ENCODE measurements around the gene VPS13A. TPM values are rescaled to one million over a fixed set of nuclear protein-coding genes. Genes with fewer than 3 reads are reported as not detected.
A peak's percentile ranks its signal among the peaks of the same experiment; 100 is the strongest.
"Not testable (repeated sequence)": the region's sequence is repeated elsewhere in the genome, so short reads cannot be mapped to it uniquely, and the experiment has no call there.

Gene VPS13A
- total RNA-seq, 1 experiment from 2014 or later: 31.5 TPM

GRCh38 chr9:77257275-77257674 lies 79.9 kb downstream of the VPS13A start:
- CTCF ChIA-PET: interaction anchor here (0.6 kb wide), 1 partner anchor 89 kb away, joined by 3 read pairs; no protein-coding TSS in a partner anchor
- H3K27ac Mint-ChIP-seq: no peak overlapping the region
- TF ChIP-seq, protein P1, sequence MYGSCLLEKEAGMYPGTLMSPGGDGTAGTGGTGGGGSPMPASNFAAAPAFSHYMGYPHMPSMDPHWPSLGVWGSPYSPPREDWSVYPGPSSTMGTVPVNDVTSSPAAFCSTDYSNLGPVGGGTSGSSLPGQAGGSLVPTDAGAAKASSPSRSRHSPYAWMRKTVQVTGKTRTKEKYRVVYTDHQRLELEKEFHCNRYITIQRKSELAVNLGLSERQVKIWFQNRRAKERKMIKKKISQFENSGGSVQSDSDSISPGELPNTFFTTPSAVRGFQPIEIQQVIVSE (CRISPR knock-in tag; IDR thresholded peaks at IDR 0.05; ENCODE audit: borderline replicate concordance): no peak
- TF ChIP-seq FOXJ3 (CRISPR knock-in tag; IDR thresholded peaks at IDR 0.05; ENCODE audit: borderline replicate concordance): no peak
- TF ChIP-seq ZNF121 (CRISPR knock-in tag; IDR thresholded peaks at IDR 0.05): peak; percentile 95
- ATAC-seq (no peak), DNase-seq (ENCODE audit: low spot score) (no peak)
- peaks cover 30% of the 10 kb centered on the region for H3K4me1 Mint-ChIP-seq
- no peak overlapping the region for H3K4me3 Mint-ChIP-seq
- no peaks in the 10 kb centered on the region for H3K27me3 Mint-ChIP-seq (ENCODE audit: low read depth)
- H3K9me3 Mint-ChIP-seq: no peaks in the 10 kb centered on the region
- POLR2A ChIA-PET: no interaction called here
- peaks cover 17% of the 10 kb centered on the region for H3K36me3 Mint-ChIP-seq

GRCh38 chr9:77261605-77262004 lies 84.3 kb downstream of the VPS13A start:
- Mint-ChIP-seq H3K36me3 (peaks cover 47% of the 10 kb centered on the region), H3K9me3 (peaks cover 30% of the 10 kb centered on the region), H3K4me1 (peaks cover 4% of the 10 kb centered on the region), H3K27me3 (ENCODE audit: low read depth) (no peaks in the 10 kb centered on the region), H3K27ac (no peak overlapping the region), H3K4me3 (no peak overlapping the region)
- ChIA-PET POLR2A (no interaction called here), CTCF (no interaction called here)
- no peak for TF ChIP-seq ARID4B (CRISPR knock-in tag; IDR thresholded peaks at IDR 0.05; ENCODE audit: borderline replicate concordance)
- TF ChIP-seq E2F1 (CRISPR knock-in tag; IDR thresholded peaks at IDR 0.05): no peak
- ATAC-seq (no peak), DNase-seq (ENCODE audit: low spot score) (no peak)

- Mint-ChIP-seq H3K4me1 (peaks cover 26% of the 10 kb centered on the region), H3K36me3 (peaks cover 38% of the 10 kb centered on the region), H3K9me3 (peaks cover 30% of the 10 kb centered on the region)
- POLR2A ChIA-PET; H3K4me3 Mint-ChIP-seq; DNase-seq (ENCODE audit: low spot score); H3K27ac Mint-ChIP-seq; H3K27me3 Mint-ChIP-seq (ENCODE audit: low read depth): not testable (repeated sequence)
- ATAC-seq: peak; percentile 60
- CTCF ChIA-PET: interaction anchor here (0.8 kb wide), 1 partner anchor 24 kb away, joined by 3 read pairs; no protein-coding TSS in a partner anchor
Observed at GRCh38 chr9:77267762-77268161, 90.4 kb downstream of the VPS13A start.

GRCh38 chr9:77271023-77271690 lies 93.8 kb downstream of the VPS13A start:
- Mint-ChIP-seq H3K4me1 (peaks cover 45% of the 10 kb centered on the region), H3K27ac (no peak overlapping the region), H3K9me3 (peaks cover 8% of the 10 kb centered on the region), H3K4me3 (no peak overlapping the region), H3K27me3 (ENCODE audit: low read depth) (no peaks in the 10 kb centered on the region), H3K36me3 (peaks cover 10% of the 10 kb centered on the region)
- CTCF ChIA-PET: no interaction called here
- DNase-seq (ENCODE audit: low spot score) (no peak), ATAC-seq (no peak)
- TF ChIP-seq E2F1 (CRISPR knock-in tag; IDR thresholded peaks at IDR 0.05) (no peak), TEAD4 (CRISPR knock-in tag; IDR thresholded peaks at IDR 0.05) (no peak), EMX1 (CRISPR knock-in tag; IDR thresholded peaks at IDR 0.05) (no peak), NR3C1 (CRISPR knock-in tag; conservative IDR thresholded peaks at IDR 0.05; ENCODE audit: low read depth) (no peak), HMGA2 (CRISPR knock-in tag; IDR thresholded peaks at IDR 0.05) (no peak), CREB1 (CRISPR knock-in tag; IDR thresholded peaks at IDR 0.05) (no peak), ZSCAN18 (CRISPR knock-in tag; IDR thresholded peaks at IDR 0.05) (no peak), STAT6 (CRISPR knock-in tag; conservative IDR thresholded peaks at IDR 0.05; ENCODE audit: low read depth) (no peak)
- TF ChIP-seq, protein P2, sequence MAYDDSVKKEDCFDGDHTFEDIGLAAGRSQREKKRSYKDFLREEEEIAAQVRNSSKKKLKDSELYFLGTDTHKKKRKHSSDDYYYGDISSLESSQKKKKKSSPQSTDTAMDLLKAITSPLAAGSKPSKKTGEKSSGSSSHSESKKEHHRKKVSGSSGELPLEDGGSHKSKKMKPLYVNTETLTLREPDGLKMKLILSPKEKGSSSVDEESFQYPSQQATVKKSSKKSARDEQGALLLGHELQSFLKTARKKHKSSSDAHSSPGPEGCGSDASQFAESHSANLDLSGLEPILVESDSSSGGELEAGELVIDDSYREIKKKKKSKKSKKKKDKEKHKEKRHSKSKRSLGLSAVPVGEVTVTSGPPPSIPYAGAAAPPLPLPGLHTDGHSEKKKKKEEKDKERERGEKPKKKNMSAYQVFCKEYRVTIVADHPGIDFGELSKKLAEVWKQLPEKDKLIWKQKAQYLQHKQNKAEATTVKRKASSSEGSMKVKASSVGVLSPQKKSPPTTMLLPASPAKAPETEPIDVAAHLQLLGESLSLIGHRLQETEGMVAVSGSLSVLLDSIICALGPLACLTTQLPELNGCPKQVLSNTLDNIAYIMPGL (CRISPR knock-in tag; IDR thresholded peaks at IDR 0.05): no peak
- POLR2A ChIA-PET: no interaction called here

Data from WTC11 (cell line).